ENCODE measurements around the gene IGFBP7.

Gene IGFBP7

GRCh38 chr4:57109847-57110639 is at the start of gene IGFBP7:
TSS of gene IGFBP7 (minus strand) at chr4:57110385. CDS start at chr4:57110351, 34 bp downstream.
- no peak for DNase-seq (ENCODE audit: low read depth in 2 of 2, low spot score in 1 of 2)

GRCh38 chr4:57159866-57160265 is 49.7 kb upstream of the IGFBP7 start:
- DNase-seq (ENCODE audit: low read depth in 2 of 2, low spot score in 1 of 2), result no peak

GRCh38 chr4:57158762-57159161 is 48.6 kb upstream of the IGFBP7 start:
- no peak for DNase-seq (ENCODE audit: low read depth in 2 of 2, low spot score in 1 of 2)

GRCh38 chr4:57158221-57158620 is 48.0 kb upstream of the IGFBP7 start:
- DNase-seq (ENCODE audit: low read depth in 2 of 2, low spot score in 1 of 2), result no peak

GRCh38 chr4:57157596-57158137 is 47.5 kb upstream of the IGFBP7 start:
- no peak for DNase-seq (ENCODE audit: low read depth in 2 of 2, low spot score in 1 of 2)

- DNase-seq (ENCODE audit: low read depth in 2 of 2, low spot score in 1 of 2), result no peak
Observed at GRCh38 chr4:57156242-57156990, 46.2 kb upstream of the IGFBP7 start.

- DNase-seq (ENCODE audit: low read depth in 2 of 2, low spot score in 1 of 2), result no peak
Observed at GRCh38 chr4:57154926-57155325, 44.7 kb upstream of the IGFBP7 start.

- no peak for DNase-seq (ENCODE audit: low read depth in 2 of 2, low spot score in 1 of 2)
Observed at GRCh38 chr4:57154191-57154590, 44.0 kb upstream of the IGFBP7 start.

GRCh38 chr4:57153207-57153606 is 43.0 kb upstream of the IGFBP7 start:
- no peak for DNase-seq (ENCODE audit: low read depth in 2 of 2, low spot score in 1 of 2)

- no peak for DNase-seq (ENCODE audit: low read depth in 2 of 2, low spot score in 1 of 2)
Observed at GRCh38 chr4:57151481-57151880, 41.3 kb upstream of the IGFBP7 start.

- no peak for DNase-seq (ENCODE audit: low read depth in 2 of 2, low spot score in 1 of 2)
Observed at GRCh38 chr4:57149833-57150232, 39.6 kb upstream of the IGFBP7 start.

- no peak for DNase-seq (ENCODE audit: low read depth in 2 of 2, low spot score in 1 of 2)
Observed at GRCh38 chr4:57148831-57149505, 38.8 kb upstream of the IGFBP7 start.

GRCh38 chr4:57148177-57148576 is 38.0 kb upstream of the IGFBP7 start:
- no peak for DNase-seq (ENCODE audit: low read depth in 2 of 2, low spot score in 1 of 2)

- DNase-seq (ENCODE audit: low read depth in 2 of 2, low spot score in 1 of 2), result no peak
Observed at GRCh38 chr4:57147335-57148060, 37.3 kb upstream of the IGFBP7 start.

- no peak for DNase-seq (ENCODE audit: low read depth in 2 of 2, low spot score in 1 of 2)
Observed at GRCh38 chr4:57146444-57146843, 36.3 kb upstream of the IGFBP7 start.

- DNase-seq (ENCODE audit: low read depth in 2 of 2, low spot score in 1 of 2), result no peak
Observed at GRCh38 chr4:57144466-57144865, 34.3 kb upstream of the IGFBP7 start.

- DNase-seq (ENCODE audit: low read depth in 2 of 2, low spot score in 1 of 2), result no peak
Observed at GRCh38 chr4:57139783-57140182, 29.6 kb upstream of the IGFBP7 start.

GRCh38 chr4:57137261-57137660 is 27.1 kb upstream of the IGFBP7 start:
- DNase-seq (ENCODE audit: low read depth in 2 of 2, low spot score in 1 of 2), result no peak

- no peak for DNase-seq (ENCODE audit: low read depth in 2 of 2, low spot score in 1 of 2)
Observed at GRCh38 chr4:57136281-57136680, 26.1 kb upstream of the IGFBP7 start.

GRCh38 chr4:57132743-57133137 is 22.6 kb upstream of the IGFBP7 start:
- no peak for DNase-seq (ENCODE audit: low read depth in 2 of 2, low spot score in 1 of 2)

Measured in stimulated activated CD8-positive, alpha-beta memory T cell treated with anti-CD3 and anti-CD28 coated beads, Interleukin-4, amount 100 ng/mL, for 1 hour (primary cell).